Measurements from ENCODE around the gene CUX1.
"Not testable (repeated sequence)": the region's sequence is repeated elsewhere in the genome, so short reads cannot be mapped to it uniquely, and the experiment has no call there.

GRCh38 chr7:101887352-101887751, 69.9 kb downstream of the CUX1 start:
- not testable (repeated sequence) for TF ChIP-seq CTCF (IDR thresholded peaks at IDR 0.05); ZBTB21 (CRISPR knock-in tag; IDR thresholded peaks at IDR 0.05; ENCODE audit: borderline replicate concordance); NFYB (CRISPR knock-in tag; conservative IDR thresholded peaks at IDR 0.05; ENCODE audit: low read depth); FOXK1 (CRISPR knock-in tag; IDR thresholded peaks at IDR 0.05); ZNF232 (CRISPR knock-in tag; IDR thresholded peaks at IDR 0.05); SP1 (CRISPR knock-in tag; conservative IDR thresholded peaks at IDR 0.05); ATF2 (CRISPR knock-in tag; IDR thresholded peaks at IDR 0.05; ENCODE audit: borderline replicate concordance, low read depth)
- TF ChIP-seq, protein P1, sequence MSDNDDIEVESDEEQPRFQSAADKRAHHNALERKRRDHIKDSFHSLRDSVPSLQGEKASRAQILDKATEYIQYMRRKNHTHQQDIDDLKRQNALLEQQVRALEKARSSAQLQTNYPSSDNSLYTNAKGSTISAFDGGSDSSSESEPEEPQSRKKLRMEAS (CRISPR knock-in tag; IDR thresholded peaks at IDR 0.05): not testable (repeated sequence)
- TF ChIP-seq, protein P2, sequence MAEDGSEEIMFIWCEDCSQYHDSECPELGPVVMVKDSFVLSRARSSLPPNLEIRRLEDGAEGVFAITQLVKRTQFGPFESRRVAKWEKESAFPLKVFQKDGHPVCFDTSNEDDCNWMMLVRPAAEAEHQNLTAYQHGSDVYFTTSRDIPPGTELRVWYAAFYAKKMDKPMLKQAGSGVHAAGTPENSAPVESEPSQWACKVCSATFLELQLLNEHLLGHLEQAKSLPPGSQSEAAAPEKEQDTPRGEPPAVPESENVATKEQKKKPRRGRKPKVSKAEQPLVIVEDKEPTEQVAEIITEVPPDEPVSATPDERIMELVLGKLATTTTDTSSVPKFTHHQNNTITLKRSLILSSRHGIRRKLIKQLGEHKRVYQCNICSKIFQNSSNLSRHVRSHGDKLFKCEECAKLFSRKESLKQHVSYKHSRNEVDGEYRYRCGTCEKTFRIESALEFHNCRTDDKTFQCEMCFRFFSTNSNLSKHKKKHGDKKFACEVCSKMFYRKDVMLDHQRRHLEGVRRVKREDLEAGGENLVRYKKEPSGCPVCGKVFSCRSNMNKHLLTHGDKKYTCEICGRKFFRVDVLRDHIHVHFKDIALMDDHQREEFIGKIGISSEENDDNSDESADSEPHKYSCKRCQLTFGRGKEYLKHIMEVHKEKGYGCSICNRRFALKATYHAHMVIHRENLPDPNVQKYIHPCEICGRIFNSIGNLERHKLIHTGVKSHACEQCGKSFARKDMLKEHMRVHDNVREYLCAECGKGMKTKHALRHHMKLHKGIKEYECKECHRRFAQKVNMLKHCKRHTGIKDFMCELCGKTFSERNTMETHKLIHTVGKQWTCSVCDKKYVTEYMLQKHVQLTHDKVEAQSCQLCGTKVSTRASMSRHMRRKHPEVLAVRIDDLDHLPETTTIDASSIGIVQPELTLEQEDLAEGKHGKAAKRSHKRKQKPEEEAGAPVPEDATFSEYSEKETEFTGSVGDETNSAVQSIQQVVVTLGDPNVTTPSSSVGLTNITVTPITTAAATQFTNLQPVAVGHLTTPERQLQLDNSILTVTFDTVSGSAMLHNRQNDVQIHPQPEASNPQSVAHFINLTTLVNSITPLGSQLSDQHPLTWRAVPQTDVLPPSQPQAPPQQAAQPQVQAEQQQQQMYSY (CRISPR knock-in tag; IDR thresholded peaks at IDR 0.05): not testable (repeated sequence)
- TF ChIP-seq, protein P3, sequence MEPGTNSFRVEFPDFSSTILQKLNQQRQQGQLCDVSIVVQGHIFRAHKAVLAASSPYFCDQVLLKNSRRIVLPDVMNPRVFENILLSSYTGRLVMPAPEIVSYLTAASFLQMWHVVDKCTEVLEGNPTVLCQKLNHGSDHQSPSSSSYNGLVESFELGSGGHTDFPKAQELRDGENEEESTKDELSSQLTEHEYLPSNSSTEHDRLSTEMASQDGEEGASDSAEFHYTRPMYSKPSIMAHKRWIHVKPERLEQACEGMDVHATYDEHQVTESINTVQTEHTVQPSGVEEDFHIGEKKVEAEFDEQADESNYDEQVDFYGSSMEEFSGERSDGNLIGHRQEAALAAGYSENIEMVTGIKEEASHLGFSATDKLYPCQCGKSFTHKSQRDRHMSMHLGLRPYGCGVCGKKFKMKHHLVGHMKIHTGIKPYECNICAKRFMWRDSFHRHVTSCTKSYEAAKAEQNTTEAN (CRISPR knock-in tag; IDR thresholded peaks at IDR 0.05): not testable (repeated sequence)
- TF ChIP-seq, protein P4, sequence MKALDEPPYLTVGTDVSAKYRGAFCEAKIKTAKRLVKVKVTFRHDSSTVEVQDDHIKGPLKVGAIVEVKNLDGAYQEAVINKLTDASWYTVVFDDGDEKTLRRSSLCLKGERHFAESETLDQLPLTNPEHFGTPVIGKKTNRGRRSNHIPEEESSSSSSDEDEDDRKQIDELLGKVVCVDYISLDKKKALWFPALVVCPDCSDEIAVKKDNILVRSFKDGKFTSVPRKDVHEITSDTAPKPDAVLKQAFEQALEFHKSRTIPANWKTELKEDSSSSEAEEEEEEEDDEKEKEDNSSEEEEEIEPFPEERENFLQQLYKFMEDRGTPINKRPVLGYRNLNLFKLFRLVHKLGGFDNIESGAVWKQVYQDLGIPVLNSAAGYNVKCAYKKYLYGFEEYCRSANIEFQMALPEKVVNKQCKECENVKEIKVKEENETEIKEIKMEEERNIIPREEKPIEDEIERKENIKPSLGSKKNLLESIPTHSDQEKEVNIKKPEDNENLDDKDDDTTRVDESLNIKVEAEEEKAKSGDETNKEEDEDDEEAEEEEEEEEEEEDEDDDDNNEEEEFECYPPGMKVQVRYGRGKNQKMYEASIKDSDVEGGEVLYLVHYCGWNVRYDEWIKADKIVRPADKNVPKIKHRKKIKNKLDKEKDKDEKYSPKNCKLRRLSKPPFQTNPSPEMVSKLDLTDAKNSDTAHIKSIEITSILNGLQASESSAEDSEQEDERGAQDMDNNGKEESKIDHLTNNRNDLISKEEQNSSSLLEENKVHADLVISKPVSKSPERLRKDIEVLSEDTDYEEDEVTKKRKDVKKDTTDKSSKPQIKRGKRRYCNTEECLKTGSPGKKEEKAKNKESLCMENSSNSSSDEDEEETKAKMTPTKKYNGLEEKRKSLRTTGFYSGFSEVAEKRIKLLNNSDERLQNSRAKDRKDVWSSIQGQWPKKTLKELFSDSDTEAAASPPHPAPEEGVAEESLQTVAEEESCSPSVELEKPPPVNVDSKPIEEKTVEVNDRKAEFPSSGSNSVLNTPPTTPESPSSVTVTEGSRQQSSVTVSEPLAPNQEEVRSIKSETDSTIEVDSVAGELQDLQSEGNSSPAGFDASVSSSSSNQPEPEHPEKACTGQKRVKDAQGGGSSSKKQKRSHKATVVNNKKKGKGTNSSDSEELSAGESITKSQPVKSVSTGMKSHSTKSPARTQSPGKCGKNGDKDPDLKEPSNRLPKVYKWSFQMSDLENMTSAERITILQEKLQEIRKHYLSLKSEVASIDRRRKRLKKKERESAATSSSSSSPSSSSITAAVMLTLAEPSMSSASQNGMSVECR (CRISPR knock-in tag; IDR thresholded peaks at IDR 0.05; ENCODE audit: borderline replicate concordance): not testable (repeated sequence)
- TF ChIP-seq, protein P5, sequence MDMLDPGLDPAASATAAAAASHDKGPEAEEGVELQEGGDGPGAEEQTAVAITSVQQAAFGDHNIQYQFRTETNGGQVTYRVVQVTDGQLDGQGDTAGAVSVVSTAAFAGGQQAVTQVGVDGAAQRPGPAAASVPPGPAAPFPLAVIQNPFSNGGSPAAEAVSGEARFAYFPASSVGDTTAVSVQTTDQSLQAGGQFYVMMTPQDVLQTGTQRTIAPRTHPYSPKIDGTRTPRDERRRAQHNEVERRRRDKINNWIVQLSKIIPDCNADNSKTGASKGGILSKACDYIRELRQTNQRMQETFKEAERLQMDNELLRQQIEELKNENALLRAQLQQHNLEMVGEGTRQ (CRISPR knock-in tag; IDR thresholded peaks at IDR 0.05): not testable (repeated sequence)
- TF ChIP-seq, protein P6, sequence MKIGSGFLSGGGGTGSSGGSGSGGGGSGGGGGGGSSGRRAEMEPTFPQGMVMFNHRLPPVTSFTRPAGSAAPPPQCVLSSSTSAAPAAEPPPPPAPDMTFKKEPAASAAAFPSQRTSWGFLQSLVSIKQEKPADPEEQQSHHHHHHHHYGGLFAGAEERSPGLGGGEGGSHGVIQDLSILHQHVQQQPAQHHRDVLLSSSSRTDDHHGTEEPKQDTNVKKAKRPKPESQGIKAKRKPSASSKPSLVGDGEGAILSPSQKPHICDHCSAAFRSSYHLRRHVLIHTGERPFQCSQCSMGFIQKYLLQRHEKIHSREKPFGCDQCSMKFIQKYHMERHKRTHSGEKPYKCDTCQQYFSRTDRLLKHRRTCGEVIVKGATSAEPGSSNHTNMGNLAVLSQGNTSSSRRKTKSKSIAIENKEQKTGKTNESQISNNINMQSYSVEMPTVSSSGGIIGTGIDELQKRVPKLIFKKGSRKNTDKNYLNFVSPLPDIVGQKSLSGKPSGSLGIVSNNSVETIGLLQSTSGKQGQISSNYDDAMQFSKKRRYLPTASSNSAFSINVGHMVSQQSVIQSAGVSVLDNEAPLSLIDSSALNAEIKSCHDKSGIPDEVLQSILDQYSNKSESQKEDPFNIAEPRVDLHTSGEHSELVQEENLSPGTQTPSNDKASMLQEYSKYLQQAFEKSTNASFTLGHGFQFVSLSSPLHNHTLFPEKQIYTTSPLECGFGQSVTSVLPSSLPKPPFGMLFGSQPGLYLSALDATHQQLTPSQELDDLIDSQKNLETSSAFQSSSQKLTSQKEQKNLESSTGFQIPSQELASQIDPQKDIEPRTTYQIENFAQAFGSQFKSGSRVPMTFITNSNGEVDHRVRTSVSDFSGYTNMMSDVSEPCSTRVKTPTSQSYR (CRISPR knock-in tag; IDR thresholded peaks at IDR 0.05): not testable (repeated sequence)
